Heart left ventricle (tissue), 16 donors: ENCODE measurements around the gene CHCHD3. TPM values are rescaled to one million over a fixed set of nuclear protein-coding genes. Genes with fewer than 3 reads are reported as not detected.

Experiments
- ATAC-seq, 4 donors: fragments of 200-7000 bp; cut with Tn5 transposase; one replicate each; pipeline ENCODE4 v1.9.1; 2020 to 2022; ENCODE audit warnings: moderate library complexity in 4 of 4, mild to moderate bottlenecking in 3 of 4, moderate number of reproducible peaks in 1 of 4
- DNase-seq, 5 donors: peaks; one replicate each; pipeline ENCODE4 v3.0.0-alpha.2; 2020
- H3K27ac ChIP-seq, 12 donors: fragments of 200-600 bp; sonication (generic) in 4 of 12; one replicate each; pipeline versions ENCODE4 v1.5.0 to v1.8.0; 2016 to 2022; ENCODE audit warnings: mild to moderate bottlenecking in 2 of 12
- H3K27me3 ChIP-seq, 9 donors: fragments of 200-600 bp; sonication (generic) in 2 of 9; one replicate each; pipeline versions ENCODE4 v1.5.1 to v1.8.0; 2016 to 2022; ENCODE audit warnings: mild to moderate bottlenecking in 3 of 9
- H3K36me3 ChIP-seq, 9 donors: fragments of 200-600 bp; sonication (generic) in 2 of 9; one replicate each; pipeline versions ENCODE4 v1.5.0 to v1.8.0; 2018 to 2022; ENCODE audit warnings: mild to moderate bottlenecking in 2 of 9
- H3K4me1 ChIP-seq, 12 donors: fragments of 200-600 bp; sonication (generic) in 4 of 12; one replicate each; pipeline versions ENCODE4 v1.5.0 to v1.8.0; 2016 to 2022; ENCODE audit warnings: mild to moderate bottlenecking in 3 of 12
- H3K4me3 ChIP-seq, 12 donors: fragments of 200-600 bp; sonication (generic) in 4 of 12; one replicate each; pipeline versions ENCODE4 v1.5.0 to v1.8.0; 2017 to 2022; ENCODE audit warnings: mild to moderate bottlenecking in 9 of 12, moderate library complexity in 4 of 12
- H3K9me3 ChIP-seq, 12 donors: fragments of 200-600 bp; sonication (generic) in 4 of 12; one replicate each; pipeline versions ENCODE4 v1.5.0 to v1.8.0; 2016 to 2022; ENCODE audit warnings: mild to moderate bottlenecking in 1 of 12
- CTCF ChIP-seq, 12 donors: fragments of 200-600 bp; sonication (generic) in 4 of 12; IDR thresholded peaks; one replicate each; pipeline versions ENCODE4 v1.5.0 to v1.8.0; 2018 to 2022; ENCODE audit warnings: antibody characterized with exemption in 12 of 12, mild to moderate bottlenecking in 5 of 12
- POLR2A ChIP-seq, 2 donors: fragments of 450-650 bp; IDR thresholded peaks; one replicate each; pipeline ENCODE4 v1.6.1; 2017; ENCODE audit warnings: antibody characterized with exemption in 2 of 2, mild to moderate bottlenecking in 2 of 2, moderate library complexity in 2 of 2
- WGBS, 4 donors: extraction: QIAGEN DNeasy Blood & Tissue Kit in 2 of 4; methylation state at CpG; one replicate each; pipeline versions ENCODE4 v1.1.5 to v1.1.7; 2013 to 2018; 5-methylcytosine and 5-hydroxymethylcytosine counted together
- intact Hi-C, 10 donors: fragments of 100-400 bp; cut with DNase I; formaldehyde crosslinking; loops; one replicate each; pipeline versions ENCODE4 v1.11.1 to v1.14.2; 2022
- polyA plus RNA-seq, 2 donors: library from polyadenylated mRNA; stranded (reverse); fragments of 200-250 nt; gene quantifications; one replicate each; pipeline ENCODE4 v1.2.3, GENCODE V29; 2013
- total RNA-seq, 9 donors: library from RNA; depleted of rRNA in 2 of 9; stranded (reverse); fragments of >200 nt in 2 of 9; fragmentation: NEBNext Ultra II Directional in 3 of 9; extraction: Animal tissue kit (Norgen Biotek cat#: 25700) in 3 of 9; gene quantifications; one replicate each; pipeline versions ENCODE4 v1.1.0 to v1.2.4, GENCODE V29; 2016 to 2023
- donor health status: ischemic (EF 13 %, LVEDD 7.1; RV severe dilation, severe dysfunction).
- donor health status: healthy with polysubstance abuse.
- donor health status: DM: no; HTN: yes; CAD: no.
- donor health status: DM: no; HTN: no; CAD: no.
- donor health status: ischemic (EF 25% LVEDD 6.9; RV normal size, moderate dysfunction).
- donor health status: ischemic (EF 25% LVEDD 5.7; RV mildly dilated, moderate dysfunction).
- donor health status: healthy.
- donor health status: DM: yes; HTN: yes; CAD: no.
- donor health status: ischemic (EF 35%, LVEDD 5.7; RV mildly dilated, moderate dysfunction).
- donor health status: nonischemic (EF 11% LVEDD 7.7; RV severe dilation, severe dysfunction).
- donor health status: DM: yes; HTN: yes; CAD: no.
- donor health status: PGD.
- donor health status: ischemic (EF 29% LVEDD 5.4; RV normal size, mild dysfunction).
- donor health status: nonischemic (EF 23%, LVEDD 6.1; RV moderate dilation, normal function).

CHCHD3 gene
- total and polyA plus RNA-seq, 11 donors = 92.9 to 197 (median 176) TPM

DNA sequence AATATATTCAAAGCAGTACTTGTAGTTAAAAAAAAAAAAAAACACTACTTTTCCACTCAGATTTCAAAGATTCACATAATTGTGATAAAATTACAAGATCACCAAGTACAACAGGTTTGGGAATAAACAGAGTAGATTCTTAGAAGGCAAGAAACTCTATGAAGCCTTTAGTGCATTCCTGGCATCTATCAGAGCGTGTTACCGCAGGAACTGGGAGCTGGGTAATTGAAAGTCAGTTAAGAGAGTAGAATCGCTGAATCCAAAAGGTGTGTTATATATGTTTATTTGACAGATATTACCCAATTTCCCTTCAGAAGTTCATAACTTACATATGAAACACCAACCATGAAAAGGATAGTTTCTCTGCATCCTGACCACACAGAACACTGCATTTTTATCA is 346.4 kb downstream of the CHCHD3 start:
- TF ChIP-seq CTCF (IDR thresholded peaks at IDR 0.05) (no peak), POLR2A (IDR thresholded peaks at IDR 0.05) (no peak)
- Histone ChIP-seq H3K27ac (no peak overlapping the region), H3K36me3 (no peaks in the 10 kb centered on the region), H3K4me1 (peaks cover 0 to 6% (median 0%) of the 10 kb centered on the region in 12 donors), H3K4me3 (no peak overlapping the region), H3K9me3 (no peaks in the 10 kb centered on the region), H3K27me3 (no peaks in the 10 kb centered on the region)
- WGBS, 4 donors = 93 to 96% (median 95%) methylated on average over 3 of the region's 3 CpGs
- intact Hi-C loops = no loop called here
- DNase-seq = no peak
- no peak for ATAC-seq

Other genes with a start within 250 kb of the CHCHD3 start
- gene EXOC4, start 171.0 kb upstream of the CHCHD3 start, total RNA-seq = 10 to 100 TPM; 26.1 to 61.2 (median 35.2) TPM
- 10 to 100 TPM in 1 of 2 donors, 1 to 10 TPM in 1; 8.8 to 16.4 TPM for gene EXOC4, start 171.0 kb upstream of the CHCHD3 start, polyA plus RNA-seq